HG03060 (cell line): ENCODE measurements around the gene PPP1R2.

Source experiments
- ATAC-seq: cut with Tn5 transposase; IDR thresholded peaks from one replicate; pipeline ENCODE4 v1.9.1; 2021; ENCODE audit warnings: low read depth, moderate number of reproducible peaks; ENCODE audit not compliant: unreplicated experiment

Gene PPP1R2

DNA sequence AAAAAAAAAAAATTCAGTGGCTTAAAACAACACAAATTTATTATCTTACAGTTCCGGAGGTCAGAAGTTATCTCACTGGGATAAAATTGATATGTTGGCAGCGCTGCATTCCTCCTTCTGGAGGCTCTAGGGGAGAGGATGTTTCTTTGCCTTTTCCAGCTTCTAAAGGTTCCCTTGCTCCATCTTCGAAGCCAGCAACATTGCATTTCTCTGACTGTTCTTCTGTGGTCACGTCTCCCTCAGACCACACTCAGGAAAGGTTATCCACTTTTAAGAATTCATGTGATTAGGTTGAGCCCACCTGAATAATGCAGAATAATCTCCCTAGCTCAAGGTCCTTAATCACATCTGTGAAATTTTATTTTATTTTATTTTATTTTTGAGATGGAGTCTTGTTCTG, 76.9 kb downstream of the PPP1R2 start:
- no peak for ATAC-seq
